ENCODE measurements around the gene CALHM4. TPM values are rescaled to one million over a fixed set of nuclear protein-coding genes. Genes with fewer than 3 reads are reported as not detected.
A peak's percentile ranks its signal among the peaks of the same experiment; 100 is the strongest.

Gene CALHM4
- total RNA-seq, 4 donors from 2014 or later, result not detected

GRCh38 chr6:116560130-116560529 is 6.6 kb downstream of the CALHM4 start:
- TF ChIP-seq POLR2AphosphoS5 (IDR thresholded peaks at IDR 0.05) (no peak), EP300 (IDR thresholded peaks at IDR 0.05) (no peak), CTCF (IDR thresholded peaks at IDR 0.05) (no peak), POLR2A (IDR thresholded peaks at IDR 0.05) (no peak)
- Histone ChIP-seq H3K4me1 (peaks cover 0 to 16% (median 0%) of the 10 kb centered on the region in 3 donors), H3K27me3 (no peaks in the 10 kb centered on the region), H3K9me3 (no peaks in the 10 kb centered on the region), H3K4me3 (no peak overlapping the region), H3K36me3 (no peaks in the 10 kb centered on the region), H3K27ac (no peak overlapping the region)
- WGBS, 2 donors (ENCODE audit: low coverage in 1 of 2), result 45 to 62% methylated on average over 2 of the region's 2 CpGs
- no peak for ATAC-seq

DNA sequence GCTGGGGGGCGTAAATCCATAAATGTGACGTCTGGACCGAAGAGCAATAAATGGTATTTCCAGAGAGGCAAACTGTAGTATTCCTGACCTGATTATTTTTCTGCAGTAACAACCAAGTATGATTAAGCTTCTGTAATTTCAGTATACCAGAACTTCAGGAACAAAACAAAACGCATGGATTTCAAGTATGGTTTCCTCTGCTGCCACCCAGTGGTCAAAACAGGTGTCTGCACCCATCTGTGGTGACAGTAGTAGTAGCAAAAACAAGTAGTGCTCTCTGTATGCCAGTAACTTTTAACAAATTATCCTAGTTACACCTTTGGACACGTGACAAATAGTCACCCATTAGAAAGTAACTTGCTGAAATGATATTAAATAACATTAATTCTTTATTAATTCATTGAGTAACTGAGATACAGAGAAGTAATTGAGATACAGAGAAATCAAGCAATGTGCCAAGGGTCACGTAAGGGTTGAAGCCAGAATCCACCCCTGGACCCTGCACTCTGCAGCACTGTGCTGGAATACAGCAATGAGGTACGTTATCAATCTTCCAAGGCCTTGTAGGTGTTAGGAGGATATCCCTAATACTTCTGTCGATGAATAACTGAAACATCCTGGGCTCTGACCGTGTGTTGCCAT is 7.9 kb downstream of the CALHM4 start:
- WGBS, 2 donors (ENCODE audit: low coverage in 1 of 2), result 36 to 46% methylated on average over 9 of the region's 9 CpGs
- H3K36me3 ChIP-seq, result no peaks in the 10 kb centered on the region
- H3K27ac ChIP-seq, result no peak overlapping the region
- H3K9me3 ChIP-seq, result no peaks in the 10 kb centered on the region
- ATAC-seq, result peak; percentile 59
- no peaks in the 10 kb centered on the region for H3K27me3 ChIP-seq
- H3K4me1 ChIP-seq, result peaks cover 0 to 19% (median 0%) of the 10 kb centered on the region in 3 donors
- peak overlapping the region in 1 of 2 donors; percentile 20 for H3K4me3 ChIP-seq
- TF ChIP-seq POLR2AphosphoS5 (IDR thresholded peaks at IDR 0.05) (no peak), POLR2A (IDR thresholded peaks at IDR 0.05) (no peak), EP300 (IDR thresholded peaks at IDR 0.05) (no peak), CTCF (IDR thresholded peaks at IDR 0.05) (peak; percentile 80 to 94 (median 86))

GRCh38 chr6:116562019-116562403 is 8.5 kb downstream of the CALHM4 start:
- no peaks in the 10 kb centered on the region for H3K27me3 ChIP-seq
- H3K4me1 ChIP-seq, result peaks cover 0 to 19% (median 0%) of the 10 kb centered on the region in 3 donors
- TF ChIP-seq CTCF (IDR thresholded peaks at IDR 0.05) (no peak), POLR2AphosphoS5 (IDR thresholded peaks at IDR 0.05) (no peak), POLR2A (IDR thresholded peaks at IDR 0.05) (no peak), EP300 (IDR thresholded peaks at IDR 0.05) (no peak)
- no peaks in the 10 kb centered on the region for H3K9me3 ChIP-seq
- no peak for ATAC-seq
- no peaks in the 10 kb centered on the region for H3K36me3 ChIP-seq
- H3K27ac ChIP-seq, result no peak overlapping the region
- no peak overlapping the region for H3K4me3 ChIP-seq
- WGBS, 2 donors (ENCODE audit: low coverage in 1 of 2), result 76 to 77% methylated on average over 3 to 4 of the region's 4 CpGs

DNA sequence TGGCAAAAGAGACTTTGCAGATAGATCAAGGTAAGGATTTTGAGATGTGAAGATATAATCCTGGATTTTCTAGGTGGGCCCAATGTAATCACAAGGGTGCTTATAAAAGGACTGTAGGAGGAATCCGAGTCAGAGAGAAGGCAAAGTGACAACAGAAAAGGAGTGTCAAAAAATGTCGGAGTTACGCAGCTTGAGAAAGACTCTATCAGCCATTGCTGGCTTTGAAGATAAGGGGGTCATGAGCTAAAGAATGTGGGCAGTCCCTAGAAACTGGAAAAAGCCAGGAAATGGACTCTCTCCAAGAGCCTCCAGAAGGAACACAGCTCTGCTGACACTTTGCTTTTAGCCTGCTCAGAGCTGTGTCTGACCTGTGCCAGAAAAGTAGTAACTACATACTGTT is 9.1 kb downstream of the CALHM4 start:
- H3K27ac ChIP-seq, result no peak overlapping the region
- H3K9me3 ChIP-seq, result no peaks in the 10 kb centered on the region
- no peaks in the 10 kb centered on the region for H3K36me3 ChIP-seq
- H3K4me3 ChIP-seq, result no peak overlapping the region
- H3K27me3 ChIP-seq, result no peaks in the 10 kb centered on the region
- no peak for TF ChIP-seq POLR2A (IDR thresholded peaks at IDR 0.05)
- TF ChIP-seq POLR2AphosphoS5 (IDR thresholded peaks at IDR 0.05), result no peak
- H3K4me1 ChIP-seq, result peaks cover 0 to 18% (median 0%) of the 10 kb centered on the region in 3 donors
- no peak for ATAC-seq
- 41 to 54% methylated on average over 3 of the region's 3 CpGs for WGBS, 2 donors (ENCODE audit: low coverage in 1 of 2)

DNA sequence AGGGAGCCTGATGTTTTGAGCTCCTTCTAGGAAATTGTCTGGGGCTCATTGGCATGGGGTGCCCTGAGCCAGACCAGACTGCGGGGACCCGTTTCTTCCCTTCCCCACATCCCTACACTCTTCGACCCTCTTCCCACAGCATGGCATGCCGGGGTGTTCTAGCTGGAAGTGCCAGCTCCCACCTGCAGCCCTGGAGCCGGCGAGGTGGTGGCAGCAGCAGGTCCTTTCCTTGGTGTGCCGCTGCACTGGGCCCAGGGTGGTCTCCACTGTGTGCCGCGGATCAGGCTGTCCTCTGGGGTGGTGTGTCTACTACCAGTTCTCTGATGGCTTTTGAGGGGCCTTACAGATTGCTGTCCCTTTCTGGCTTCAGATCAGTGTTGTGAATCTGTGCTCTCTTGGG is 10.3 kb downstream of the CALHM4 start:
- Histone ChIP-seq H3K4me3 (no peak overlapping the region), H3K9me3 (no peaks in the 10 kb centered on the region), H3K27me3 (no peaks in the 10 kb centered on the region), H3K4me1 (peaks cover 0 to 13% (median 0%) of the 10 kb centered on the region in 3 donors), H3K27ac (no peak overlapping the region), H3K36me3 (no peaks in the 10 kb centered on the region)
- no peak for ATAC-seq
- no peak for TF ChIP-seq CTCF (IDR thresholded peaks at IDR 0.05)
- TF ChIP-seq POLR2A (IDR thresholded peaks at IDR 0.05), result no peak
- TF ChIP-seq POLR2AphosphoS5 (IDR thresholded peaks at IDR 0.05), result no peak
- no peak for TF ChIP-seq EP300 (IDR thresholded peaks at IDR 0.05)
- 97% methylated on average over 6 of the region's 9 CpGs; no CpG with 5 or more reads in 1 of the 2 donors for WGBS, 2 donors (ENCODE audit: low coverage in 1 of 2)

All from gastroesophageal sphincter (tissue), 4 donors.